HG02678 (cell line): Measurements from ENCODE around the gene ALDH16A1.
"Not testable (repeated sequence)": the region's sequence is repeated elsewhere in the genome, so short reads cannot be mapped to it uniquely, and the experiment has no call there.

Source experiments
- ATAC-seq: cut with Tn5 transposase; IDR thresholded peaks from one replicate; pipeline ENCODE4 v1.9.1; 2021; ENCODE audit warnings: mild to moderate bottlenecking, moderate library complexity; ENCODE audit not compliant: unreplicated experiment

Gene ALDH16A1

DNA sequence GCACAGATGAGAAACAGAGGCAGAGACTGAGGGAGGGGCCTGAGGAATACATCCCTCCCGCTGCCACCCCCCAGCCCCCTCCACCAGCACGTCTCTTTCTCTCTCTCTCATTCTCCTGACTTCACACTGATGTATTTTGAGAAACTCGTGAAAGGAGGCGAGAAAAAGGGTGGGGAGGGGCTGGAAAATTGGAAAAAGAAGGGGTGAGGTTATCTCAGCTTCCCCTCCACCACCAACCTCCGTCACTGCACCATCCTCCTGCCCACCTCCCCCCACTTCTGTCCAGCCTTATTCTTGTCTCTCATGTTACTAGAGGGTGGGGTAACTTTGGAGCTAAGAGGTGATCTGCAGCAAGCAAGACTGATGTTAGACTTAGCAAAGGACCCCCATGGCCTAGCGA, 13.2 kb upstream of the ALDH16A1 start:
- no peak for ATAC-seq

- ATAC-seq = no peak
Observed at GRCh38 chr19:49440439-49441209, 12.4 kb upstream of the ALDH16A1 start.

DNA sequence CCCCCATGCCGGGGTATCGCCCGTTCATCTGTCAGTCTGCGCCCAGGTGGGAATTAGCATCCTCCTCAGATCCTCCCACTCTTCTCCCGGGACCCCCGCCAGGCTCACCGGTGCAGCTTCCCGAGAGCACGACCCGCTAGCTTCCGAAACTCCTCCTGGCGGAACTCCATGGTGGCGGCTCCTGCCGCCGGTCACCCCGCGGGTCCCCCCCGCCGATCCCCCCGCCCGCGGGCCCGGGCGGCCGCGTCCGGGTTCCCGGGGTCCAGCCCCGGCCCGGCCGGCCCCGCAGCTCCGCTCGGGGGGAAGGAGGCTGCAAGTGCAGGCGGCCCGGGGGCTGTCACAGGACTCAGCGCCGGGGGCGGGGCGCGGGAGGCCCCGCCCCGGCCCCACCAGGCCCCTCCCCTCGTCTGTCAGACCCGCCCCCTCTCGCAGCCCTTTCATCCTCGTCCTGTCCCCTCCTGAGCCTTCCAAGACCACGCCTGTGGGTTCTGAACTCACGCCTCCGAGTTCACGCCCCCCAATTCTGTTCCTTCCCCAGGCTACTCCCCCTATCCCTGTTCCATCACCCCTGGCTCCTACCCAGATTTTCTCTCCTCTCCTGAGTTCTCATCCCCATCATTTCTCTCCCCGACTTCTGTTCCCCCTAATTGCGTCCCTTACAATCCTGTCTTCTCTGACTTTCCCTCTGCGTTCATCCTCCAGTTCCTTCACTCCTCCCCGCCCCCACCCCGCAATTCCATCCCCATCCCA, 11.6 kb upstream of the ALDH16A1 start, which contains the start of gene SLC17A7:
Gene SLC17A7, minus strand, starts transcription at position 318 of the 750 bp plus-strand sequence. Its CDS starts 148 bp downstream, at position 170.
- ATAC-seq = no peak

- ATAC-seq = no peak
Observed at GRCh38 chr19:49441960-49442350, 11.1 kb upstream of the ALDH16A1 start.

GRCh38 chr19:49442354-49442753, 10.7 kb upstream of the ALDH16A1 start:
- no peak for ATAC-seq

- ATAC-seq = peak; percentile 15
Observed at GRCh38 chr19:49442771-49443365, 10.2 kb upstream of the ALDH16A1 start.

- ATAC-seq = peak; percentile 81
Observed at GRCh38 chr19:49443366-49444099, 9.5 kb upstream of the ALDH16A1 start.

- ATAC-seq = not testable (repeated sequence)
Observed at GRCh38 chr19:49444100-49444700, 8.8 kb upstream of the ALDH16A1 start.

- no peak for ATAC-seq
Observed at GRCh38 chr19:49445997-49446396, 7.0 kb upstream of the ALDH16A1 start.

DNA sequence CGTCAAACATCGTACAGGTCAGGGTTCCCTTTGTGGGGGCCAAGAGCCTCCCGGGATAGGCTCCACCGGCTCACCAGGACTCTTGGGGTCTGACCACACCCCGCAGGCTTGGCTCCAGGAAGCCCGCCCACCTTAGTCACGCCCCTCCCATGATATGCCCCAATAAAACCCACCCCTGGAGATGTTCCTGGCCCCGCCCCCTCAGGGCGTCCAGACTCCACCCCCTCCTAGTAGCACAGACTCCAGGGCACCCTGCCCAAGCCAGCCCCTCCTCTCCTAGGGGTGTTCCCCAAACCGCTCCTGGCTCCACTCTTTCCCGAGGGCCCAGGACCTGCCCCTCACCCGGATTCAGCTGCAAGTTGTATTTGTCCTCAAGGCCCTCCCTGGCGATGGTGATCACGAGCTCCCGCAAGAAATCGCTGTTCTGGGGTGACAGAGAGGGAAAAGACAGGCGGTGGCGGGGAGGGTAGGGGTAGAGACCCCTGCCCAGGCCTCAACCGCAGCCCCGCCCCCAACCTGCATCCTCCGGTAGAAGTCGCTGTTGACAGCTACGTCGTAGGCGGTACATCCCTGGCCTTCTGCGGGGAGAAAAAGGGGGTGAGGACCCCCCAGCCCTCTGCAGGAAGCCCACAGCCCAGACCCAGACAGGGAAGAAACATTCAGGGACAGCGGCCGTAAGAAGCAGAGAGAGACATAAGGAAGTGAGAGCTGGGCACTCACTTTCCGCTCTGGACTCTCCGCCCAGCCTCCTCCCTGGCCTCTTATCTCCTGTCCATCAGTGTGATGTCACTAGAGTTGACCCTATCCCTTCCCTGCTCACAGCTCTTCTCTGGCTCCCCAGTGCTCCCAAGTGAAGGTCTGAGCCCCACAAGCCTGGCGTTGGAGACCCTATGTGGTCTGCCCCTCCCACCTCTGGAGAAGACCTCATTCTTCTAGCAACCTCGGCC, 5.3 kb upstream of the ALDH16A1 start:
- ATAC-seq = no peak

DNA sequence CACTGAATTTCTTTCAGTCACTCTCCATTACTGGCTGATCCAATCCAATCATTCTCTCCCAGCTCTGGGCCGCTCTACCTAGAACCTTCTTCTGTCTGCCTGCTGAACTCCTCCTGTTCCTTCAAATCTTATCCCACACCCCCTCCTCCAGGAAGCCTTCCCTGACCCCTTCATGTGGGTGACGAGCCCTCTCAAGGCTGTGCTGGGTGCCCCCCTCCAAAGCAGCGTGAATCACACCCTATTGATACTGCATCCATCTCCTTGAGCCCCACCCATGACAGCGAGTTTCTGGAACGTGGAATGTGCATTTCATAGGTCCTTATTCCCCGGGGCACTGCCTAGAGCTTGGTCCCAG, 4.6 kb upstream of the ALDH16A1 start:
- ATAC-seq = no peak

DNA sequence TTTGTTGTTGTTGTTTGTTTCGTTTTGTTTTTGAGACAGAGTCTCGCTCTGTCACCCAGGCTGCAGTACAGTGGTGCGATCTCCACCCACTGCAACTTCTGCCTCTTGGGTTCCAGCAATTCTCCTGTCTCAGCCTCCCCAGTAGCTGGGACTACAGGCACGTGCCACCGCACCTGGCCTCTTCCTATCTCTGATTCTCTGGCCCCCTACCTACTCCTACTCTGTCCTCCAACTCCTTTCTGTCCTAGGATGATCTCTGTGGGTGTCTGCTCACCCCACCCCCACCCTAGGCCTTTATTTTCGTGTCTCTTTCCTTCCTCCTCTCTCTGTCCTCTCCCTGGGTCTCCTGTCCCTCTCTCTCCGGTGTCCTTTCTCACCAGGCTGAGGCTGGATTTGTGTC, 2.6 kb upstream of the ALDH16A1 start:
- no peak for ATAC-seq

GRCh38 chr19:49451430-49452181, 1.4 kb upstream of the ALDH16A1 start, which contains the start of gene PIH1D1:
Gene PIH1D1 (minus strand): TSS chr19:49451814. CDS start chr19:49451574, 240 bp downstream.
- peak; percentile 57 for ATAC-seq

DNA sequence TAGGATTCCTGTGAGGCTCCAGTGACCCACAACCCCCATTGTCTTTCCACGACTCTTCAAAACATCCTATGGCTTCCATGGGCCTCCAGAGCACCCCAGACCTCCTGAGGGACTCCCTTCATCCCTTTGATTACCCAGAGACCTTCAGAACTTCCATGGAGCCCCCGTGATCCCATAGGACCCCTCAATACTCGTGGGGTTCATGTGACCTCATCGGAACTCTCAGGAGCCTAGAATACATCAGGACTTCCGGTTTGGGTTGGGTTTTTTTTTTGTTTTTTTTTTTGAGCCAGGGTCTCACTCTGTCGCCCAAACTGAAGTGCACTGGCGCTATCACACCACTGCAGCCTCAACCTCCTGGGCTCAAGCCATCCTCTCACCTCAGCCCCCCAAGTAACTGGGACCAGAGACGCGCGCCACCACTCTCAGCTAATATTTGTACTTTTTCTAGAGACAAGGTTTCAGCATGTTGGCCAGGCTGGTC, 774 bp downstream of the ALDH16A1 start:
- ATAC-seq = no peak

DNA sequence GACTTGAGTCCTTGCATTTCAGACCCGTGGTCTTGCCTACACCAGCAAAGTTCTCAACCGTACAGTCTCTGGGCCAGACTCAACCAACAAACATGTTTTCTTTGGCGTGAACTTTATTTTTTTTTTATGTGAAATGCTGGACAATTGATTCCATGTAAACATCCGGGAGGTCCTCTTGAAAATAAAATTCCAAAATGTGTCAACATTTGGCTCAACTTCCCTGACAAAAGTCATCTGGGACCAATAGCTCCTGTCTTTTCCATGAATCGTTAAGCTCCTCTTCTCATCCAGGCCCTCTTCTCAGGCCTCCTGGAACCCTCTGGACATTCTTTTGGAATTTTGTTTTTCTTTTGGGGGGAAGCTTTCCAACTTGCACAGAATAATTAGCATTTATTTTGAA, 2.7 kb downstream of the ALDH16A1 start:
- ATAC-seq = no peak

GRCh38 chr19:49456326-49456725, 3.3 kb downstream of the ALDH16A1 start:
- no peak for ATAC-seq

- no peak for ATAC-seq
Observed at GRCh38 chr19:49458567-49458903, 5.5 kb downstream of the ALDH16A1 start.

GRCh38 chr19:49459388-49459787, 6.4 kb downstream of the ALDH16A1 start:
- no peak for ATAC-seq

- not testable (repeated sequence) for ATAC-seq
Observed at GRCh38 chr19:49461130-49461529, 8.1 kb downstream of the ALDH16A1 start.
